Measurements from ENCODE around the gene SEMA6C.
A peak's percentile ranks its signal among the peaks of the same experiment; 100 is the strongest.

The SEMA6C gene

DNA sequence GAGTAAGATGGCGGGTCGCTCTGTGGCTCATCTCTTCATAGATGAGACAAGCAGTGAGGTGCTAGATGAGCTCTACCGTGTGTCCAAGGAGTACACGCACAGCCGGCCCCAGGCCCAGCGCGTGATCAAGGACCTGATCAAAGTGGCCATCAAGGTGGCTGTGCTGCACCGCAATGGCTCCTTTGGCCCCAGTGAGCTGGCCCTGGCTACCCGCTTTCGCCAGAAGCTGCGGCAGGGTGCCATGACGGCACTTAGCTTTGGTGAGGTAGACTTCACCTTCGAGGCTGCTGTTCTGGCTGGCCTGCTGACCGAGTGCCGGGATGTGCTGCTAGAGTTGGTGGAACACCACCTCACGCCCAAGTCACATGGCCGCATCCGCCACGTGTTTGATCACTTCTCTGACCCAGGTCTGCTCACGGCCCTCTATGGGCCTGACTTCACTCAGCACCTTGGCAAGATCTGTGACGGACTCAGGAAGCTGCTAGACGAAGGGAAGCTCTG, 12.4 kb upstream of the SEMA6C start:
- H3K4me3 ChIP-seq (ENCODE audit: low read length) = no peak overlapping the region
- WGBS (ENCODE audit: insufficient coverage, insufficient read length) = no CpG with 5 or more reads among the region's 22 CpGs
- no peak for DNase-seq (ENCODE audit: low read depth, low spot score)
- H3K36me3 ChIP-seq (ENCODE audit: control insufficient read depth, insufficient read depth, low read length) = peaks cover 4% of the 10 kb centered on the region; the same call in 1 of the 2 replicates
- H3K4me1 ChIP-seq (ENCODE audit: control insufficient read depth, insufficient read depth, low read length) = no peaks in the 10 kb centered on the region
- H3K27me3 ChIP-seq (ENCODE audit: control insufficient read depth, insufficient read depth, low read length) = no peaks in the 10 kb centered on the region
- H3K27ac ChIP-seq (ENCODE audit: low read length) = no peak overlapping the region
- H3K9me3 ChIP-seq (ENCODE audit: control insufficient read depth, insufficient read depth, low read length) = no peaks in the 10 kb centered on the region

DNA sequence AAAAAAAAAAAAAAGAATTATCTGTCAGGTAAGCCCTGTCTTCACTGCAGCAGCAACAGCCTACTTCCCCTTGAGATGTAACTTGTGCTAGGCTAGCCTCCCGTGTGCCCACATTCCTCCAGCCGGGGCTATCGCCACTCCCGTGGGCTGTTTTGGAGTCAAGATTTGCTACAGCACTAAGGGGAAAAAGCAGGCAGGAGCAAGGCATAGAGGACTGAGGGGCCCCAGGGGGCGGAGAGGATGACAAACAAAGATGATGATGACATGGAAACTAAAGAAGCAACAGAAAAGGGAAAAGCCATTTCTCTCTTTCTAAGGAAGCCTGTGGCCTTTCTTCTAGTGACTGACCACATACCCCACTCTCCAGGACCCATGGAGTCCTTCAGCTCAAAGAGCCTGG, 11.9 kb upstream of the SEMA6C start:
- DNase-seq (ENCODE audit: low read depth, low spot score) = no peak
- Histone ChIP-seq H3K27me3 (ENCODE audit: control insufficient read depth, insufficient read depth, low read length) (no peaks in the 10 kb centered on the region), H3K9me3 (ENCODE audit: control insufficient read depth, insufficient read depth, low read length) (no peaks in the 10 kb centered on the region), H3K27ac (ENCODE audit: low read length) (no peak overlapping the region), H3K4me3 (ENCODE audit: low read length) (no peak overlapping the region), H3K36me3 (ENCODE audit: control insufficient read depth, insufficient read depth, low read length) (peaks cover 4% of the 10 kb centered on the region; the same call in 1 of the 2 replicates), H3K4me1 (ENCODE audit: control insufficient read depth, insufficient read depth, low read length) (no peaks in the 10 kb centered on the region)
- no CpG with 5 or more reads among the region's 5 CpGs for WGBS (ENCODE audit: insufficient coverage, insufficient read length)

DNA sequence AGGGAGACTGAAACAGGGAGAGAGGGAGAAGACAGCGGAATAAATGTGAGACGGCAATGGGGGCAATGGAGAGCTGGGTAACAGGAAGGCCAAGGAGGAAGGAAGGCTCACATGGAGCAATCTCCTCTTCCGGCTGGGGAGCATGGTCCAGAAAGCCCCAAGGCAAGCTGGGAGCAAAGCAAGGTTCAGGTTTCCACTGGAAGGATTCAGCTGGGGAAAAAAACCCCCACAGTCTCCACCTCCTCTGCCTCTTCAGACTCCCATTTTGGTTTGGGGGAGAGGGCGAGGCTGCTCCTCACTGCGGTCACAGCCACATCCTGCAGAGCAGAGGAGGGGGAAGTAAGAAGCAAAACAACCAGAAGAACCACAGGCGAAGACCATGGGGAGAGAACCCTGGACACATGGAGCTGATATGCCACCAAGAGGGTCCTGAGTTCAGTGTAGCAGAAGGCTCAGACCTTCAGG, 10.7 kb upstream of the SEMA6C start:
- H3K4me3 ChIP-seq (ENCODE audit: low read length) = no peak overlapping the region
- peaks cover 4% of the 10 kb centered on the region; the same call in 1 of the 2 replicates for H3K36me3 ChIP-seq (ENCODE audit: control insufficient read depth, insufficient read depth, low read length)
- H3K27ac ChIP-seq (ENCODE audit: low read length) = no peak overlapping the region
- no peaks in the 10 kb centered on the region for H3K9me3 ChIP-seq (ENCODE audit: control insufficient read depth, insufficient read depth, low read length)
- no peaks in the 10 kb centered on the region for H3K27me3 ChIP-seq (ENCODE audit: control insufficient read depth, insufficient read depth, low read length)
- WGBS (ENCODE audit: insufficient coverage, insufficient read length) = no CpG with 5 or more reads among the region's 6 CpGs
- H3K4me1 ChIP-seq (ENCODE audit: control insufficient read depth, insufficient read depth, low read length) = no peaks in the 10 kb centered on the region
- no peak for DNase-seq (ENCODE audit: low read depth, low spot score)

- Histone ChIP-seq H3K36me3 (ENCODE audit: control insufficient read depth, insufficient read depth, low read length) (peaks cover 4% of the 10 kb centered on the region; the same call in 1 of the 2 replicates), H3K27me3 (ENCODE audit: control insufficient read depth, insufficient read depth, low read length) (no peaks in the 10 kb centered on the region), H3K4me3 (ENCODE audit: low read length) (no peak within 1 kb of the TSS), H3K9me3 (ENCODE audit: control insufficient read depth, insufficient read depth, low read length) (no peaks in the 10 kb centered on the region), H3K4me1 (ENCODE audit: control insufficient read depth, insufficient read depth, low read length) (no peaks in the 10 kb centered on the region), H3K27ac (ENCODE audit: low read length) (no peak within 1 kb of the TSS)
- no CpG with 5 or more reads among the region's 4 CpGs for WGBS (ENCODE audit: insufficient coverage, insufficient read length)
- no peak for DNase-seq (ENCODE audit: low read depth, low spot score)
Observed at GRCh38 chr1:151156515-151156819, 10.0 kb upstream of the SEMA6C start, which contains the start of gene TNFAIP8L2. Gene TNFAIP8L2, plus strand, starts transcription at chr1:151156649. Its CDS starts 2,049 bp downstream, at chr1:151158698.

GRCh38 chr1:151147665-151148064, 1.2 kb upstream of the SEMA6C start:
- DNase-seq (ENCODE audit: low read depth, low spot score) = no peak

GRCh38 chr1:151147132-151147503, 687 bp upstream of the SEMA6C start:
- no CpG with 5 or more reads among the region's 7 CpGs for WGBS (ENCODE audit: insufficient coverage, insufficient read length)
- no peak for DNase-seq (ENCODE audit: low read depth, low spot score)

More at GRCh38 chr1:151147665-151148064, 1.2 kb upstream of the SEMA6C start:
- H3K27me3 ChIP-seq (ENCODE audit: control insufficient read depth, insufficient read depth, low read length) = no peaks in the 10 kb centered on the region; the same call in 1 of the 2 replicates
- H3K36me3 ChIP-seq (ENCODE audit: control insufficient read depth, insufficient read depth, low read length) = no peaks in the 10 kb centered on the region
- no CpG with 5 or more reads among the region's 2 CpGs for WGBS (ENCODE audit: insufficient coverage, insufficient read length)
- H3K9me3 ChIP-seq (ENCODE audit: control insufficient read depth, insufficient read depth, low read length) = no peaks in the 10 kb centered on the region
- peaks cover 8% of the 10 kb centered on the region for H3K4me1 ChIP-seq (ENCODE audit: control insufficient read depth, insufficient read depth, low read length)
- no peak overlapping the region for H3K27ac ChIP-seq (ENCODE audit: low read length)
- H3K4me3 ChIP-seq (ENCODE audit: low read length) = no peak overlapping the region

DNA sequence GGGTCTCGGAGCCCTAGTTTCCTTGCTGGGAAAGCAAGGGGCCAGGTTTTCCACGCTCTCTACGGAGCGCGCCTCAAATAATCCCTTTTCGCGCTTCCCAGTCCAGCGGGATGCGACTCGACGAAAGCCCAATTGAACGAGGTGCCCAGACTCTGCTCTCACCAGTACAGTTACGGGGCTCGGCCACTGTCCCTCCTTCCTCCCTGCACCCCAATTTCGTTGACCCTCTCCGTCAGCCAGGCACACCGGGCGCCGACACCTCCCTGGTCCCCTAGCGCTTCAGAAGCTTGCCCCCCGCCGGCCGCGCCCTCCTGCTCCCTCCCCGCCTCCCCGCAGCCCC, 389 bp downstream of the SEMA6C start:
- Histone ChIP-seq H3K4me3 (ENCODE audit: low read length) (peak overlapping the region; percentile 79), H3K36me3 (ENCODE audit: control insufficient read depth, insufficient read depth, low read length) (no peaks in the 10 kb centered on the region), H3K4me1 (ENCODE audit: control insufficient read depth, insufficient read depth, low read length) (peaks cover 8% of the 10 kb centered on the region), H3K27ac (ENCODE audit: low read length) (no peak overlapping the region), H3K9me3 (ENCODE audit: control insufficient read depth, insufficient read depth, low read length) (no peaks in the 10 kb centered on the region), H3K27me3 (ENCODE audit: control insufficient read depth, insufficient read depth, low read length) (no peaks in the 10 kb centered on the region; the same call in 1 of the 2 replicates)
- no peak for DNase-seq (ENCODE audit: low read depth, low spot score)
- no CpG with 5 or more reads among the region's 26 CpGs for WGBS (ENCODE audit: insufficient coverage, insufficient read length)

More at GRCh38 chr1:151147132-151147503, 687 bp upstream of the SEMA6C start:
- H3K36me3 ChIP-seq (ENCODE audit: control insufficient read depth, insufficient read depth, low read length) = no peaks in the 10 kb centered on the region
- peaks cover 8% of the 10 kb centered on the region for H3K4me1 ChIP-seq (ENCODE audit: control insufficient read depth, insufficient read depth, low read length)
- peak overlapping the region; percentile 79; the same call in 1 of the 2 replicates for H3K4me3 ChIP-seq (ENCODE audit: low read length)
- H3K9me3 ChIP-seq (ENCODE audit: control insufficient read depth, insufficient read depth, low read length) = no peaks in the 10 kb centered on the region
- no peak overlapping the region for H3K27ac ChIP-seq (ENCODE audit: low read length)
- H3K27me3 ChIP-seq (ENCODE audit: control insufficient read depth, insufficient read depth, low read length) = no peaks in the 10 kb centered on the region; the same call in 1 of the 2 replicates

DNA sequence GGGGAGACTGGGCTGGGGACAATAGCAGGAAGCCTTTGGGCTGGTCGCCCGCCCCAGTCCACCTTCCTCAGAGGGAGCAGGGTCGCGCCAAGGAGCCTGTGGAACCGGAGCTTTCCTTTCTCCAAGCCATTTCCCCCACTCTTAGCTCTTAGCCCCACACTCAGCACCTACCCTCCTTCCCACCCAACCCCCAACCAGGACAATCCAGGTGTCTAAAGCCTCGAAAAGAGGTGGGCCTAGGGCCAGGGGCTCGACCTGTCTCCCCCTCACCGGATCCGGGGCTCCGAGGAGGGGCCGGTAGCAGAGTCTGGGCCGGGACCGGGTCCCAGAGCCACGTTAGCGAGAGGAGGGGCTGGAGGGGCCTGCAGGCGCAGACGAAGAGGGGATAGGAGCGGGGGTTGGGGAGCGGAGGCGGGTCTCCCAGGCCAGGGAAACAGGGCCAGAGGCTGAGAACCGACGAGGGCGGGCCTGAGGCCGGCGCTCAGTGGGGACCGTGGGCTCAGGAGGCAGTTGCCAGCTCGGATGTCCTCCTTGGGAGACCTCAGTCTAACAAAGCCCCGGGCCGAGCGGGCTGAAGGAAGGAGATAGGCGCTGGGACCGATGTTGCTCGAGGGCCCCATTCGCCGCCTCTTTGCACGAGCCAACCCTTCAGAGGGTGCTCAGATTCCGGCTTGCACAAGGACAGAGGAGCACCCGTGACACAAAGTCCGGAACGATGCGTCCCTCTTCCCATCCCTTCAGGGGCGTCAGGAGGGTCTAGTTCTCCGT, 943 bp downstream of the SEMA6C start:
- DNase-seq (ENCODE audit: low read depth, low spot score) = no peak
- Histone ChIP-seq H3K36me3 (ENCODE audit: control insufficient read depth, insufficient read depth, low read length) (no peaks in the 10 kb centered on the region), H3K4me1 (ENCODE audit: control insufficient read depth, insufficient read depth, low read length) (peaks cover 8% of the 10 kb centered on the region), H3K27me3 (ENCODE audit: control insufficient read depth, insufficient read depth, low read length) (no peaks in the 10 kb centered on the region; the same call in 1 of the 2 replicates), H3K27ac (ENCODE audit: low read length) (no peak overlapping the region), H3K4me3 (ENCODE audit: low read length) (peak overlapping the region; percentile 79), H3K9me3 (ENCODE audit: control insufficient read depth, insufficient read depth, low read length) (no peaks in the 10 kb centered on the region)
- no CpG with 5 or more reads among the region's 43 CpGs for WGBS (ENCODE audit: insufficient coverage, insufficient read length)

DNA sequence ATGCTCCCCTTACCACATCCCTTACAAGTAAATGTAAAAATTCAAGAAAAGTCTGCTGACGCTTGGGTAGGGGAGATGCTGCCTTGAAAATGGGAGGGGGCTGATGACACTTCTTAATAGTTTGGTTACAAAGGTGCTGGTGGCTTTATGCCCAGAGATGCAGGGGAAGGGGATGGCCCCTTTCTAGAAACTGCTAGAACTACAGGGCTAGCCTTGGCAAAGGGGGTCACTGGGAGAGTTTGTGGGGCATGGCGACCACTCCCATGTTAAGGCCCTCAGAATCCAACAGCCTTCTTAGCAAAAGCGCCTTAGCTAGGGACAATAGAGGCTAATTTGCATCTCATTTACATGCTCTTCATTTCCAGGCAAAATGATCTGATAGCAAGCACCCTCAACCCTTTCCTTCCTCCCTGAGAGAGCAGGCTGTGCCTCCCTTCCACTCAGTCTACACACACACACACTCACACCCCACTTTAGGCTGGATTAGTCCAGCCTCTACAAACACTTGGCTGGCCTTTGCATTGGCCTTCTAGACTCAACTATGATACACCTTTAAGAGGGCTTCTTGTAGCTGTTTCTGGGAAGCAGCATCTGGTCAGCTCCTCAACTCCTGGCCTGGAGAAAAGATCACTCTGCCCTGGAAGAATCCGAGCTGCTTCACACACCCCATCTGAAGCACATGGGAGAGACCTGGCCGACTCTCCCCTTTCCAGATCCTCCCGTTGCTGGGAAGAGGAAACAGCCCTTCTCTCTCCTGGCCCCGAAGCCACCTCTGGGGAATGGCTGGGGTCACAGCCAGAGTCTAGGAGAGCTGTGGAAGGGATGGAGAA, 1.7 kb downstream of the SEMA6C start:
- no peak for DNase-seq (ENCODE audit: low read depth, low spot score)
- H3K27me3 ChIP-seq (ENCODE audit: control insufficient read depth, insufficient read depth, low read length) = no peaks in the 10 kb centered on the region; the same call in 1 of the 2 replicates
- no peak overlapping the region for H3K4me3 ChIP-seq (ENCODE audit: low read length)
- no peak overlapping the region for H3K27ac ChIP-seq (ENCODE audit: low read length)
- H3K9me3 ChIP-seq (ENCODE audit: control insufficient read depth, insufficient read depth, low read length) = no peaks in the 10 kb centered on the region
- WGBS (ENCODE audit: insufficient coverage, insufficient read length) = no CpG with 5 or more reads among the region's 7 CpGs
- peaks cover 8% of the 10 kb centered on the region for H3K4me1 ChIP-seq (ENCODE audit: control insufficient read depth, insufficient read depth, low read length)
- H3K36me3 ChIP-seq (ENCODE audit: control insufficient read depth, insufficient read depth, low read length) = no peaks in the 10 kb centered on the region

- no peak for DNase-seq (ENCODE audit: low read depth, low spot score)
- no CpG with 5 or more reads among the region's 5 CpGs for WGBS (ENCODE audit: insufficient coverage, insufficient read length)
- Histone ChIP-seq H3K27me3 (ENCODE audit: control insufficient read depth, insufficient read depth, low read length) (no peaks in the 10 kb centered on the region; the same call in 1 of the 2 replicates), H3K4me3 (ENCODE audit: low read length) (no peak overlapping the region), H3K27ac (ENCODE audit: low read length) (no peak overlapping the region), H3K4me1 (ENCODE audit: control insufficient read depth, insufficient read depth, low read length) (peaks cover 8% of the 10 kb centered on the region), H3K9me3 (ENCODE audit: control insufficient read depth, insufficient read depth, low read length) (no peaks in the 10 kb centered on the region), H3K36me3 (ENCODE audit: control insufficient read depth, insufficient read depth, low read length) (no peaks in the 10 kb centered on the region)
Observed at GRCh38 chr1:151143986-151144385, 2.4 kb downstream of the SEMA6C start.

Measured in iPS DF 6.9 (cell line).